NT2/D1 (cell line): ENCODE measurements around the gene PUM1.

Experiments
- DNase-seq: peaks from one replicate; pipeline ENCODE4 v3.0.0-alpha.2; 2011; ENCODE audit warnings: low read depth, low spot score
- H3K27me3 ChIP-seq: 2 replicates; pipeline ENCODE4 v1.6.0; 2011; ENCODE audit warnings: mild to moderate bottlenecking; ENCODE audit not compliant: insufficient read length, insufficient read depth
- H3K36me3 ChIP-seq: 2 replicates; pipeline ENCODE4 v1.6.1; 2011; ENCODE audit warnings: mild to moderate bottlenecking, low read length, mixed read lengths; ENCODE audit not compliant: insufficient read depth, insufficient read length
- H3K4me1 ChIP-seq: 2 replicates; pipeline ENCODE4 v1.5.1; 2011; ENCODE audit not compliant: insufficient read depth, insufficient read length
- H3K4me3 ChIP-seq: 2 replicates; pipeline ENCODE4 v1.5.1; 2011; ENCODE audit warnings: low read depth; ENCODE audit not compliant: insufficient read length
- H3K9ac ChIP-seq: 2 replicates; pipeline ENCODE4 v1.6.0; 2011; ENCODE audit warnings: low read depth; ENCODE audit not compliant: insufficient read length
- H3K9me3 ChIP-seq: 2 replicates; pipeline ENCODE4 v1.5.1; 2011; ENCODE audit warnings: mild to moderate bottlenecking, low read length; ENCODE audit not compliant: insufficient read depth
- SUZ12 ChIP-seq: IDR thresholded peaks from 2 replicates; pipeline ENCODE4 v1.6.1; 2011; ENCODE audit not compliant: insufficient read length, insufficient read depth; ENCODE audit errors: extremely low read depth
- YY1 ChIP-seq: IDR thresholded peaks from 2 replicates; pipeline ENCODE4 v1.6.1; 2011; ENCODE audit not compliant: insufficient read length, insufficient read depth
- ZNF274 ChIP-seq: IDR thresholded peaks from 2 replicates; pipeline ENCODE4 v1.6.1; 2011; ENCODE audit warnings: mild to moderate bottlenecking, low read depth, low read length

The PUM1 gene

DNA sequence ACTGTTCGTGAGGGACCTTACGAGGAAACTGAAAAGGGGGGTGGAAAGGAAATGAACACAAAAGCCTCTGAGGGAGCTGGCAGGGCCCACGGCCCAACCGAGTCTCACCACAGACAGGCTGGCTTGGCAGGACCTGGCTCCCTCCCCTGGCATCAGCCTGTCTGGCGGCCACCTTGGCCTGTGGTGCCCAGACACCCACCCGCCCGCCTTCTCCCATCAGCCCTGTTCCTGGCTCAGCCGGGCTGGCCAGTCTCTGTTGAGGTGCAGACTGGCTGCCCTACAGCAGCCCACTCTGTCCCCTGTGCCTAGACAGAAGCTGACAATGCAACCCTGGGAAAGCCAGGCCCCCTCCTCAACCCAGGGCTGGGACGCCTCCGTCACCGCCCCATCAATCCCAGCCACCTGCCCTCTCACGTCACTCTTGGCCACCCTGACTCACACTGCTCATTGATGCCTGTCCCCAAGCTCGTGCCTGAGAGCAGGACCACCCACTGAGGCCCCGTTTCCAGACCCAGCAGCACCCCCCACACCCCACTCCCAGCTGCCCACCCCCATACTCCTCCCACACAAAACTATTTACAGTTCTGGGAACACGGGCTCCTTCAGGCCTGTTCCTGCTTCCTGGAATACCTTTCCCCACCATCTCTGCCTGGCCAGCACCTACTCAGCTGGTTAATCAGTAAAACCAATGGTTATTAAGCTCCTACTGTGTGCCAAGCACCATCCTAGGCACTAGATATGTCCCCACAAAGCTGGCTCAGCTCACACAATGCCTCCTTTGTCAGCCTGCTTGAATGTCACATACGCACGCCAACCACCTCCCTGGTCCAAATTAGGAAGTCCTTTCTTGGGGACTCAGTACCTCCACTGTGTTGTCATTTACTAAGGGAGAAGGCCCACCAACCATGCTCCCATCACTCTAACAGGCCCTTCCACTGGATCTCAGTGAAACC, 179.7 kb downstream of the PUM1 start:
- Histone ChIP-seq H3K4me3 (no peak overlapping the region), H3K36me3 (no peaks in the 10 kb centered on the region), H3K27me3 (no peaks in the 10 kb centered on the region), H3K9ac (no peak overlapping the region), H3K9me3 (no peaks in the 10 kb centered on the region), H3K4me1 (peaks cover 30% of the 10 kb centered on the region)
- DNase-seq, result no peak
- no peak for TF ChIP-seq YY1
- TF ChIP-seq SUZ12, result no peak

GRCh38 chr1:30884723-30885122, 180.8 kb downstream of the PUM1 start:
- Histone ChIP-seq H3K9ac (no peak overlapping the region), H3K4me3 (no peak overlapping the region), H3K4me1 (peaks cover 33% of the 10 kb centered on the region), H3K9me3 (no peaks in the 10 kb centered on the region), H3K36me3 (no peaks in the 10 kb centered on the region), H3K27me3 (no peaks in the 10 kb centered on the region)
- TF ChIP-seq YY1 (no peak), ZNF274 (no peak), SUZ12 (no peak)
- no peak for DNase-seq

GRCh38 chr1:30883389-30884172, 181.9 kb downstream of the PUM1 start:
- TF ChIP-seq YY1 (no peak), ZNF274 (no peak), SUZ12 (no peak)
- peaks cover 2% of the 10 kb centered on the region for H3K36me3 ChIP-seq

DNA sequence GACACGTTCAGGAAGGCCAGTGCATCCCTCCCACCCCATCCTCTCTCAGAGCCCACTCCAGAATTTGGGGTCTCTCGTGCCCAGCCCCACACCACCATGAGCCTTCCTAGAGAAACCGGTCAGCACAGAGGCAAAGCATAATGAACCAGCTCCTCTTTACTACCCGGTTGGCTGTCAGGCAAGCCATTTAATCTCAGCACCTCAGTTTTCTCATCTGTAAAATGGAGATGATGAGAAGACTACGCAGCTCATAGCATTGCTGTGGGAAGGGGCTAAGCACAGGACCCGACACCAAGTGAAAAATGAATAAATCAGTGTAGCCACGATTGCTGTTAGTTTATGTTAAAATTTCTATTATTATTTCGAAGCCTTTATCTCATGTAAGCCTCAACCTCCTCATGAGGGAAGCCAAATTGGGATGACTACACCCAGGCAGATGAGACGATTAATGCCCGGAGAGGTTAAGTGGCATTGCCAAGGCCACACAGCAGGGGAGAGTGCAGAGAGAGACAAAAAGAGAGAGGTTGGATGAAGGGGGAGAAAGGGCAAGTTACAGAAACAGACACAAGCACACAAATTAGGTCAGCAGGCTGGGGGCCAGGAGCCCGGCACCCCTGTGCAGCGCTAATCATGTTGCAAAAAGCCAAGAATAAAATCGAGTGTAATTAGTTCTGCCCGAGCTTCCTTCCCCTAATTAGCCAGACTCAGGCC, 182.7 kb downstream of the PUM1 start:
- TF ChIP-seq ZNF274, result no peak
- TF ChIP-seq YY1, result no peak
- TF ChIP-seq SUZ12, result no peak
- Histone ChIP-seq H3K4me3 (no peak overlapping the region), H3K9me3 (no peaks in the 10 kb centered on the region), H3K9ac (no peak overlapping the region), H3K36me3 (peaks cover 9% of the 10 kb centered on the region), H3K27me3 (no peaks in the 10 kb centered on the region), H3K4me1 (peaks cover 23% of the 10 kb centered on the region)
- no peak for DNase-seq

More at GRCh38 chr1:30883389-30884172, 181.9 kb downstream of the PUM1 start:
- Histone ChIP-seq H3K27me3 (no peaks in the 10 kb centered on the region), H3K4me3 (no peak overlapping the region), H3K9me3 (no peaks in the 10 kb centered on the region), H3K4me1 (peaks cover 26% of the 10 kb centered on the region), H3K9ac (no peak overlapping the region)
- no peak for DNase-seq
